H9 (cell line): Measurements from ENCODE around the gene CHDH. TPM values are rescaled to one million over a fixed set of nuclear protein-coding genes. Genes with fewer than 3 reads are reported as not detected.

Experiments used
- DNase-seq: peaks from one replicate; pipeline ENCODE4 v3.0.0-alpha.2; 2017
- H2AFZ ChIP-seq: one replicate; pipeline ENCODE4 v1.6.1; 2013; ENCODE audit warnings: mild to moderate bottlenecking, low read length, control low read depth, moderate library complexity
- H2AK5ac ChIP-seq: 2 replicates; pipeline ENCODE4 v1.6.1; 2013; ENCODE audit warnings: low read length, control low read depth, mixed read lengths; ENCODE audit not compliant: insufficient read length
- H2BK120ac ChIP-seq: one replicate; pipeline ENCODE4 v1.6.1; 2013; ENCODE audit warnings: low read depth, mild to moderate bottlenecking, low read length, control low read depth, inconsistent platforms; ENCODE audit not compliant: poor library complexity, severe bottlenecking
- H2BK12ac ChIP-seq: 2 replicates; pipeline ENCODE4 v1.6.1; 2013; ENCODE audit warnings: low read length, control low read depth, mixed read lengths, low read depth; ENCODE audit not compliant: insufficient read length
- H2BK15ac ChIP-seq: 2 replicates; pipeline ENCODE4 v1.6.1; 2013; ENCODE audit warnings: low read depth, low read length, control low read depth
- H2BK20ac ChIP-seq: one replicate; pipeline ENCODE4 v1.6.1; 2013; ENCODE audit warnings: low read depth, mild to moderate bottlenecking, low read length, control low read depth, inconsistent platforms; ENCODE audit not compliant: poor library complexity, severe bottlenecking
- H2BK5ac ChIP-seq: 2 replicates; pipeline ENCODE4 v1.6.1; 2013; ENCODE audit warnings: low read length, control low read depth, mixed read lengths; ENCODE audit not compliant: insufficient read length
- H3K14ac ChIP-seq: 2 replicates; pipeline ENCODE4 v1.6.1; 2013; ENCODE audit warnings: low read length, control low read depth; ENCODE audit not compliant: insufficient read depth
- H3K18ac ChIP-seq: 2 replicates; pipeline ENCODE4 v1.6.1; 2013; ENCODE audit warnings: low read depth, mild to moderate bottlenecking, mixed read lengths, low read length, control low read depth; ENCODE audit not compliant: insufficient read length
- H3K23ac ChIP-seq: 2 replicates; pipeline ENCODE4 v1.6.1; 2013; ENCODE audit warnings: low read length, control low read depth, mixed read lengths, low read depth; ENCODE audit not compliant: insufficient read length
- H3K23me2 ChIP-seq: 2 replicates; pipeline ENCODE4 v1.6.1; 2013; ENCODE audit warnings: low read depth, mild to moderate bottlenecking, mixed read lengths, low read length, control low read depth; ENCODE audit not compliant: insufficient read length, poor library complexity, severe bottlenecking
- H3K27ac ChIP-seq: 2 replicates; pipeline ENCODE4 v1.5.1; 2013; ENCODE audit warnings: low read length, control low read depth, mixed read lengths, low read depth; ENCODE audit not compliant: insufficient read length
- H3K27me3 ChIP-seq: 2 replicates; pipeline ENCODE4 v1.6.1; 2013; ENCODE audit warnings: low read length, control low read depth, inconsistent platforms; ENCODE audit not compliant: insufficient read depth
- H3K4ac ChIP-seq: 2 replicates; pipeline ENCODE4 v1.6.1; 2013; ENCODE audit warnings: low read depth, mild to moderate bottlenecking, control low read depth, inconsistent platforms, low read length, moderate library complexity
- H3K4me1 ChIP-seq: 2 replicates; pipeline ENCODE4 v1.6.1; 2013; ENCODE audit warnings: low read length, control low read depth, inconsistent platforms; ENCODE audit not compliant: insufficient read depth
- H3K4me2 ChIP-seq: 2 replicates; pipeline ENCODE4 v1.6.1; 2013; ENCODE audit warnings: low read length, control low read depth, mixed read lengths; ENCODE audit not compliant: insufficient read length, insufficient read depth
- H3K56ac ChIP-seq: 2 replicates; pipeline ENCODE4 v1.6.1; 2013; ENCODE audit warnings: low read depth, mild to moderate bottlenecking, mixed read lengths, low read length, control low read depth; ENCODE audit not compliant: insufficient read length
- H3K79me1 ChIP-seq: 2 replicates; pipeline ENCODE4 v1.6.1; 2013; ENCODE audit warnings: low read depth, mild to moderate bottlenecking, moderate library complexity, low read length, control low read depth, inconsistent platforms; ENCODE audit not compliant: insufficient read depth, poor library complexity, severe bottlenecking
- H3K79me2 ChIP-seq: 2 replicates; pipeline ENCODE4 v1.6.1; 2013; ENCODE audit warnings: low read length, control low read depth, inconsistent platforms; ENCODE audit not compliant: insufficient read depth
- H3K9ac ChIP-seq: 2 replicates; pipeline ENCODE4 v1.6.1; 2013; ENCODE audit warnings: low read length, control low read depth, mixed read lengths; ENCODE audit not compliant: insufficient read length; ENCODE audit errors: extremely low read depth
- H3K9me3 ChIP-seq: one replicate; pipeline ENCODE4 v1.6.1; 2013; ENCODE audit warnings: low read depth, low read length, inconsistent platforms; ENCODE audit not compliant: control insufficient read depth
- H3T11ph ChIP-seq: one replicate; pipeline ENCODE4 v1.6.1; 2013; ENCODE audit warnings: mild to moderate bottlenecking, low read length, control low read depth, inconsistent platforms
- H4K20me1 ChIP-seq: one replicate; pipeline ENCODE4 v1.6.1; 2013; ENCODE audit not compliant: control insufficient read depth, insufficient read length, insufficient read depth
- H4K5ac ChIP-seq: 2 replicates; pipeline ENCODE4 v1.6.1; 2013; ENCODE audit warnings: low read depth, mild to moderate bottlenecking, mixed read lengths, low read length, control low read depth; ENCODE audit not compliant: insufficient read length
- H4K8ac ChIP-seq: replicated peaks from 2 replicates; pipeline ENCODE4 v1.6.1; 2013; ENCODE audit warnings: low read length, control low read depth, mixed read lengths, low read depth; ENCODE audit not compliant: insufficient read length
- H4K91ac ChIP-seq: 2 replicates; pipeline ENCODE4 v1.6.1; 2013; ENCODE audit warnings: low read depth, mild to moderate bottlenecking, moderate library complexity, mixed read lengths, low read length, control low read depth; ENCODE audit not compliant: insufficient read length
- H3K27ac Mint-ChIP-seq, 3 experiments: 2 replicates in 2 of 3; 3 replicates in 1 of 3; pipeline ENCODE4 v1.8.0; 2020 to 2021; ENCODE audit warnings: mixed read lengths in 3 of 3, mild to moderate bottlenecking in 1 of 3, moderate library complexity in 1 of 3
- H3K27me3 Mint-ChIP-seq: 2 replicates; pipeline ENCODE4 v1.8.0; 2021; ENCODE audit warnings: low read depth, mild to moderate bottlenecking, moderate library complexity, mixed read lengths
- H3K36me3 Mint-ChIP-seq, 3 experiments: 2 replicates in 2 of 3; 3 replicates in 1 of 3; pipeline ENCODE4 v1.8.0; 2020 to 2021; ENCODE audit warnings: low read depth in 3 of 3, mixed read lengths in 3 of 3; ENCODE audit not compliant: insufficient read depth in 1 of 3
- H3K4me1 Mint-ChIP-seq, 2 experiments: 2 replicates each; pipeline ENCODE4 v1.8.0; 2020; ENCODE audit warnings: mixed read lengths in 2 of 2
- H3K4me3 Mint-ChIP-seq, 2 experiments: 2 replicates in 1 of 2; 3 replicates in 1 of 2; pipeline ENCODE4 v1.8.0; 2020 to 2021; ENCODE audit warnings: mild to moderate bottlenecking in 2 of 2, mixed read lengths in 2 of 2, moderate library complexity in 1 of 2
- H3K9me3 Mint-ChIP-seq, 2 experiments: 2 replicates in 1 of 2; 3 replicates in 1 of 2; pipeline ENCODE4 v1.8.0; 2020; ENCODE audit warnings: mild to moderate bottlenecking in 2 of 2, mixed read lengths in 2 of 2, moderate library complexity in 1 of 2
- CTCF ChIP-seq: fragments of 200-600 bp; sonication (generic); conservative IDR thresholded peaks from 3 replicates; pipeline ENCODE4 v1.8.0; 2021; ENCODE audit warnings: antibody characterized with exemption, mild to moderate bottlenecking
- whole genome bisulfite sequencing: extraction: QIAGEN DNeasy Blood & Tissue Kit; methylation state at CpG from one replicate; pipeline ENCODE4 v1.1.7; 2013; ENCODE audit warnings: missing lambda C conversion rate, low lambda C conversion rate, mixed read lengths; ENCODE audit not compliant: insufficient read length; ENCODE audit errors: extremely low coverage; 5-methylcytosine and 5-hydroxymethylcytosine counted together
- total RNA-seq: library from RNA; stranded (reverse); gene quantifications from 2 replicates; pipeline ENCODE4 v1.2.1, GENCODE V29; 2021

Gene CHDH
- total RNA-seq, 1 experiment from 2014 or later: 11.0 TPM

GRCh38 chr3:53833053-53833645 lies 13.1 kb downstream of the CHDH start:
- Histone ChIP-seq H3K23me2 (no peaks in the 10 kb centered on the region), H3K4me1 (no peaks in the 10 kb centered on the region), H3K14ac (no peak overlapping the region; the same call in 1 of the 2 replicates), H3K27me3 (no peaks in the 10 kb centered on the region), H4K91ac (no peak overlapping the region), H2BK20ac (no peak overlapping the region), H3K56ac (no peak overlapping the region), H3K79me1 (no peaks in the 10 kb centered on the region), H4K5ac (no peak overlapping the region), H4K20me1 (no peaks in the 10 kb centered on the region), H3T11ph (no peak overlapping the region), H2BK15ac (no peak overlapping the region), H3K18ac (no peak overlapping the region), H3K4me2 (no peak overlapping the region), H4K8ac (no peak overlapping the region), H3K4ac (no peak overlapping the region), H2BK12ac (no peak overlapping the region), H2BK120ac (no peak overlapping the region), H2AFZ (no peak overlapping the region), H3K23ac (no peak overlapping the region), H3K27ac (no peak overlapping the region), H3K9me3 (no peaks in the 10 kb centered on the region), H3K9ac (no peak overlapping the region), H2BK5ac (no peak overlapping the region), H2AK5ac (no peak overlapping the region), H3K79me2 (no peaks in the 10 kb centered on the region)
- no peak for DNase-seq
- H3K27me3 Mint-ChIP-seq: no peaks in the 10 kb centered on the region
- H3K27ac Mint-ChIP-seq: peak overlapping the region in 1 of 3 experiments; percentile 74; a peak in 1 of 7 replicates
- no peak; the same call in 2 of the 3 replicates for TF ChIP-seq CTCF
- H3K9me3 Mint-ChIP-seq: no peaks in the 10 kb centered on the region
- no CpG with 5 or more reads among the region's 9 CpGs for WGBS
- peaks cover 0 to 13% (median 0%) of the 10 kb centered on the region in 3 experiments; a peak in 6 of 7 replicates for H3K36me3 Mint-ChIP-seq
- H3K4me3 Mint-ChIP-seq: no peak overlapping the region
- peaks cover 0 to 4% of the 10 kb centered on the region in 2 experiments; a peak in 1 of 4 replicates for H3K4me1 Mint-ChIP-seq
